ENCODE data around the gene DUT.

- TF ChIP-seq, protein P1, sequence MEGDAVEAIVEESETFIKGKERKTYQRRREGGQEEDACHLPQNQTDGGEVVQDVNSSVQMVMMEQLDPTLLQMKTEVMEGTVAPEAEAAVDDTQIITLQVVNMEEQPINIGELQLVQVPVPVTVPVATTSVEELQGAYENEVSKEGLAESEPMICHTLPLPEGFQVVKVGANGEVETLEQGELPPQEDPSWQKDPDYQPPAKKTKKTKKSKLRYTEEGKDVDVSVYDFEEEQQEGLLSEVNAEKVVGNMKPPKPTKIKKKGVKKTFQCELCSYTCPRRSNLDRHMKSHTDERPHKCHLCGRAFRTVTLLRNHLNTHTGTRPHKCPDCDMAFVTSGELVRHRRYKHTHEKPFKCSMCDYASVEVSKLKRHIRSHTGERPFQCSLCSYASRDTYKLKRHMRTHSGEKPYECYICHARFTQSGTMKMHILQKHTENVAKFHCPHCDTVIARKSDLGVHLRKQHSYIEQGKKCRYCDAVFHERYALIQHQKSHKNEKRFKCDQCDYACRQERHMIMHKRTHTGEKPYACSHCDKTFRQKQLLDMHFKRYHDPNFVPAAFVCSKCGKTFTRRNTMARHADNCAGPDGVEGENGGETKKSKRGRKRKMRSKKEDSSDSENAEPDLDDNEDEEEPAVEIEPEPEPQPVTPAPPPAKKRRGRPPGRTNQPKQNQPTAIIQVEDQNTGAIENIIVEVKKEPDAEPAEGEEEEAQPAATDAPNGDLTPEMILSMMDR (conservative IDR thresholded peaks at IDR 0.05; ENCODE audit: low read length), result no peak
- no peak for TF ChIP-seq EZH2phosphoT487 (IDR thresholded peaks at IDR 0.05; ENCODE audit: borderline replicate concordance)
Observed at GRCh38 chr15:48317221-48317620, 14.0 kb upstream of the DUT start.

Data from Loucy (cell line).